Ectodermal cell (in vitro differentiated cells): Measurements from ENCODE around the gene SCYL1.

Experiments
- H3K27ac ChIP-seq: 2 replicates; pipeline ENCODE4 v1.7.0; 2013; ENCODE audit warnings: mild to moderate bottlenecking, low read depth, low read length; ENCODE audit not compliant: insufficient read depth, poor library complexity, severe bottlenecking
- H3K27me3 ChIP-seq: 2 replicates; pipeline ENCODE4 v1.7.0; 2013; ENCODE audit warnings: mild to moderate bottlenecking, low read length; ENCODE audit not compliant: insufficient read depth, control insufficient read depth, poor library complexity, severe bottlenecking
- H3K36me3 ChIP-seq: one replicate; pipeline ENCODE4 v1.7.0; 2013; ENCODE audit warnings: low read length; ENCODE audit not compliant: control insufficient read depth, insufficient read depth
- H3K4me1 ChIP-seq: one replicate; pipeline ENCODE4 v1.7.0; 2013; ENCODE audit warnings: low read length; ENCODE audit not compliant: control insufficient read depth, insufficient read depth
- H3K4me3 ChIP-seq: 2 replicates; pipeline ENCODE4 v1.7.0; 2013; ENCODE audit warnings: low read depth, low read length, control low read depth; ENCODE audit not compliant: insufficient read depth
- H3K9me3 ChIP-seq: 2 replicates; pipeline ENCODE4 v1.7.0; 2013; ENCODE audit warnings: mild to moderate bottlenecking, low read length, moderate library complexity; ENCODE audit not compliant: control insufficient read depth
- WGBS, 2 experiments: methylation state at CpG; one replicate each; pipeline ENCODE4 v1.1.7; 2013; ENCODE audit warnings: missing lambda C conversion rate in 2 of 2; 5-methylcytosine and 5-hydroxymethylcytosine counted together

The SCYL1 gene

DNA sequence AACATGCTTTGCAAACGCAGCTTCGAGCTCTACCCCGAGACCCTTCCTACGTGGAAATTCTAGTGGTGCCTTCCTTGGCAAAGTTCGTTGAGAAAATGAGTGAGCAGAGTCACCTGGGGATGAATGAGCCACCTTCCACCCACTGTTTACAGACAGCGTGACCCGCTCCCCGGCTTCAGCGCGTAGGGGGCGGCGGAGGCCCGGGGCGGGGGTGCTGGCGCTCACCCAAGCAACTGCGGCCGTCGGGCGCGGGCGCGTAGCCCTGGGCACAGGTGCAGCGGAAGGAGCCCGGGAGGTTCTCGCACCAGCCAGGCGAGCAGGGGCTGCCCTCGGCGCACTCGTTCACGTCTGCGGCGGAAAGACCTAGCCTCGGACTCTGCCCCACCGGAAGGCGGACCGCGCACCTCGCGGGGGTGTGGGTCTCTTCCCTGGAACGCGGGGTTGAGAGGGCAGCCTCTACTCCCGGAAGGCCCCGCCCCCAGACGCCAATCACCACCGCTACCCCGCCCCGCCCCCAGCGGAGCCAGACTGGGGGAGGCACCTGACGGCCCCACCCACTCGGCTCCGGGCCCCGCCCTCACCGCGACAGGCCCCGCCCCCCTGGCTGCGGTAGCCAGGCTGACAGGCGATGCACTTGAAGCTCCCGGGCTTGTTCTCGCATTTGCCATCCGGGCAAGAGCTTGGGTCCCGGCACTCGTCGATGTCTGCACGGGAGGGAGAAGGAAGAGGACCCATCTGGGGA is 21.5 kb downstream of the SCYL1 start:
- no peaks in the 10 kb centered on the region for H3K4me1 ChIP-seq

DNA sequence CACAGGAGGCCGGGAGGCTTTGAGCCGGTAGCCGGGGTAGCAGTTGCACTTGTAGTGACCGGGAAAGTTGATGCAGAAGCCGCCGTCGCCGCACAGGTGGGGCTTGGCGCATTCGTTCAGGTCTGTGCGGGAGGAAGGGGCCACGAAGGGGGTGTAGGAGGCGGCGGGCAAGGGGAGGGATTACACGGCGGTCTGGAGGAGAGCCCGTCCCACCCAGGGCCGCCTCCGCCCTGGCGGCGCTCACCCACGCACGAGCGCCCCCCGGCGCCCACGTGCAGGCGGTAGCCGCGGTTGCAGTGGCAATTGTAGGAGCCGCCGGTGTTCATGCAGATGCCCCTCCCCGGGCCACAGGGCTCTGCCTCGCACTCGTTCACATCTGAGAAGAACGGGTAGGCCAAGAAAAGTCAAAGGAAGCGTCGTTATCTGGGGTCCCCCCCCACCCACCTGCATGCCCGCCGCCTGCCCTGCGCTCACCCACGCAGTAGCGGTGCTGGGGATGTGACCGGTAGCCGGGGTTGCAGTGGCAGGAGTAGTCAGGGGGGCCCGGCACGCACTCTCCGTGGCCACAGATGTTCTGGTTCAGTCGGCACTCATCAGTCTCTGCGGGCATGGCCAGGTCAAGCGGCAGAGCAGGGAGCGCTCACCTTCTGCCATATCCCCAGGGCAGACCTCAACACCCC is 22.7 kb downstream of the SCYL1 start:
- Histone ChIP-seq H3K27me3 (peaks cover 67% of the 10 kb centered on the region), H3K36me3 (no peaks in the 10 kb centered on the region), H3K9me3 (no peaks in the 10 kb centered on the region), H3K4me1 (peaks cover 2% of the 10 kb centered on the region), H3K4me3 (no peak overlapping the region), H3K27ac (no peak overlapping the region)
- 60 to 65% methylated on average over 52 of the region's 52 CpGs for WGBS, 2 experiments

More for the DNA sequence above, 21.5 kb downstream of the SCYL1 start:
- no peak overlapping the region for H3K27ac ChIP-seq
- no peaks in the 10 kb centered on the region for H3K36me3 ChIP-seq
- peaks cover 71% of the 10 kb centered on the region for H3K27me3 ChIP-seq
- peak overlapping the region; percentile 42 for H3K4me3 ChIP-seq
- no peaks in the 10 kb centered on the region for H3K9me3 ChIP-seq
- WGBS, 2 experiments, result 4% methylated on average over 64 of the region's 64 CpGs

DNA sequence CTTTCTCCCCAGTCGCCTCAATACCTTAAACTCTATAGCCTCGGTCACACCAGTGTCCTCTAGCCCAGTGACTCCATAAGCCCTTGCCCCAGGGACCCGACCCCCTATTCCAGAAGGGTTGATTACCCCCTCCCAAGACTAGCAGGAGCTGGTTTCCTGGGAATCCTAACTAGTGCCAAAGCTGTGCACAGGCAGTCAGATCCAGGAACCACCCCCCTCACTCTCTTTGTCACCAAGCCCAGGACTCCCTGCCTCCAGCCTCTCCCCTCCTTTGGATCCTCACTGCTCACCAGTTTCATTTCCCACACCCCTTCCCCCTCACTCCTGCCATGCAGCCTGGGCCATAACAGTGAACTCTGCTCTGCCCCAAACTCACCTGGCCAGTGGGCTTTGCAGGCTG is 23.5 kb downstream of the SCYL1 start:
- no peak overlapping the region for H3K27ac ChIP-seq
- WGBS, 2 experiments, result 89 to 90% methylated on average over 3 of the region's 3 CpGs
- H3K4me3 ChIP-seq, result no peak overlapping the region
- peaks cover 66% of the 10 kb centered on the region for H3K27me3 ChIP-seq
- H3K36me3 ChIP-seq, result no peaks in the 10 kb centered on the region
- H3K4me1 ChIP-seq, result peaks cover 5% of the 10 kb centered on the region
- H3K9me3 ChIP-seq, result no peaks in the 10 kb centered on the region

DNA sequence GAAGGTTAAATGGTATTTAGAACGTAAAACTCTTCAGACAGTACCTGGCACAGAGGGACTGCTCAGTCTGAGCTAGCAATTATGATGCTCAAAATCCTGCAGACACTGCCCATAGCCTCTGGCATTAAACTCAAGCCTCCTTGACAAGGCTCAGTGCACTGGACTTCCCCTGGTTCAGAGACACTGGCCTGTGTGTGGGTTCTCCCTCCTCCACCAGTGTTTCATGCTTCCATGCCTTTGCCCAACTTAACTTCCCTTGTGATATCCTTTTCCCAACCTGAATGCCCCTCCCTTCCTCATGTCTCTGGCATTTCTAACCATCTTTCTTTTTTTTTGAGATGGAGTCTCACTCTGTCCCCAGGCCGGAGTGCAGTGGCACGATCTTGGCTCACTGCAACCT is 24.2 kb downstream of the SCYL1 start:
- Histone ChIP-seq H3K4me1 (peaks cover 12% of the 10 kb centered on the region), H3K27ac (no peak overlapping the region), H3K36me3 (no peaks in the 10 kb centered on the region), H3K9me3 (no peaks in the 10 kb centered on the region), H3K27me3 (peaks cover 65% of the 10 kb centered on the region), H3K4me3 (no peak overlapping the region)
- 88 to 95% methylated on average over 3 of the region's 3 CpGs for WGBS, 2 experiments

DNA sequence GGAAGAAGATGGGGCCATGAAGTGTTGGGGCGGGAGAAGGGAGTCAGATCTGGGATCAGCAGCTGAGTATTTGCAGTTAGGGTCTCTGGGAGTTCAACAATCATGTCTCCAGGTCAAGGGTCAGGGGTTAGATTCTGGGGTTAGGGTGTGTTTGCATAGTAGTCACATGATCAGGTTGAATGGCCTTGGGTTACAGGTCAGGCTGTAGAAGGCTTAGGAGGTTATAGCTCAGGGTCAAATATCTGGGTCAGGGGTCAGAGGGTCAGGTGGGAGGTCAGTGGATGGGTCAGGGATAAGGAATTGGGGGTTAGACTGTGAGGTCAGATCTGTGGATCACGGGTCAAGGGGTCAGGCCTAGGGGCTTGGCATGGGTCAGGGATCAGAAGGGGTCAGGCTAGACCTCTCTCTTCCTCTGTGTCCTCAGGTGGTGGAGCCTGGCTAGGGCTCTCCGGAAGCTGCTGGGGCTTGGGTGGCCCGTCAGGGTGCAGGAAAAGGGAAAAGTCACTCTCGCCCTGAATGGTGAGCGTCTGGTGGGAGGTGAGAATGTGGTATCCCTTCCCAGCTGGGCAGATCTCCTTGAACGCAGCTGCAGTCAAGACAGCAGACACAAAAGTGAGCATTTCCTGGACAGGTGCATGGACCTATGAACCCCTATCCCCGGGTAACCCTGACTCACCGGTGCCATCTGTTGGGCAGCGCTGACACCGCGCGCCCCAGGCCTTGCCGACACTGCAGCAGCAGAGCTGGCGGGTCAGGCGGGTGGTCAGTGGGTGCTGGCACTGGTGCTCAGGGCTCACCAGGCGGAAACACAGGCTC is 26.9 kb downstream of the SCYL1 start:
- peaks cover 28% of the 10 kb centered on the region for H3K4me1 ChIP-seq
- 59% methylated on average over 17 of the region's 17 CpGs for WGBS, 2 experiments
- no peak overlapping the region for H3K4me3 ChIP-seq
- H3K27ac ChIP-seq, result no peak overlapping the region
- H3K27me3 ChIP-seq, result peaks cover 55% of the 10 kb centered on the region
- H3K9me3 ChIP-seq, result no peaks in the 10 kb centered on the region
- no peaks in the 10 kb centered on the region for H3K36me3 ChIP-seq

DNA sequence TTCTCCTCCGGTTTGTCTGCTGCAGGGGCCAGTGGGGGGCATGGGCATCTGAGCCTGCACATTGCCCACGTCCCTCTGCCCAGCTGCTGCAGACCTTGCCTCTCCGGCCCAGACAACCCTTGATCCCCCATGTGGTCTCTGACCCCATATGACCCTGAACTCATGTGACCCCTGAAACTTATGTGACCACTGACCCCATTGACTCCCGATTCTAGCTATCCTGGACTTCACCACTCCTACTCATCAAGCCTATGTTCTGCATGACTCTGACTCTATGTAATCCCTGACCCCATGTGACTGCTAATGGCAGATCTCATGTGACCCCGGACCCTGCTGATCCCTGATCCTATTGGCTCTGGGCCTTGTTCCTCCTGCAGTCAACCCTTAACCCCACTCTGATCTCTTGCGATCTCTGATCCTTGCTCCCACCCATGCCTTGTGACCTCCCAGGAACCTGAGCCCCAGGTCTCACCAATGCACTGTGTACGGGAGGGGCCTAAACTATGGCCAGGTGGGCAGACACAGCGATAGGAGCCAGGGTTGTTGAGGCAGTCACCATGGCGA is 27.6 kb downstream of the SCYL1 start:
- Histone ChIP-seq H3K36me3 (no peaks in the 10 kb centered on the region), H3K27ac (no peak overlapping the region), H3K27me3 (peaks cover 55% of the 10 kb centered on the region), H3K9me3 (no peaks in the 10 kb centered on the region), H3K4me1 (peaks cover 32% of the 10 kb centered on the region), H3K4me3 (no peak overlapping the region)
- 85% methylated on average over 9 of the region's 9 CpGs for WGBS, 2 experiments

DNA sequence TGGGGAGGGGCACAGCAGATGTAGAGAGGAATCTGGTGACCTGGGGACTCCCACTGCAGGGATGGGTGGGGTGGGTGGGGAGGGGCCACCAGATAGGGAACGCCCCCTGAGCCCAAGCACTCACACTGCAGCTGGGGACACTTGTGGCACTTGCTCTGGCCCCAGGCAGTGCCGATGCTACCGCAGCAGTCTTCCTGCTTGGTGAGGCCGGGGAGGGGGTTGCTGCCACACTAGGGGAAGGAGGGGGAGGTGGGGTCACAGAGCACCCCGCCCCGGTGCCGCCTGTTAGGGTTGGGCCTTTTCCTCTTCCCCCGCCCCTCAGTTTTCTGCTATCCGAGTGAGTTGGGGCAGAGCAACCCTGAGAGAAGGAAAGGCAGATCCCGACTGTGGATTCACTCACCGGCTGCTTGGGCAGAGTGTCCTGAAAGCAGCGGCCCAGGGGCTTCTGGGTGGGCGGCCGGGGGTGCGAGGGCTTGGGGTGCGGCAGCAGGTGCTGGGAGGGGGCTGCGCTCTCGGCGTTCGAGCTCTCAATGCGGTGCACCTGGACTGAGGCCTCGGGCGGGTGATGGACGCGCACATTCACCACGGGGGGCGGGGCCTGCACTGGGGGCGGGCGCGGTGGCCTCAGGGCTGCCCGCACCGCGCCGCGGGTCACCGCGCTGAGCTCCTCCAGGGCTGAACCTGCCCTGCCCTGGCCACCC is 28.6 kb downstream of the SCYL1 start:
- Histone ChIP-seq H3K4me1 (peaks cover 32% of the 10 kb centered on the region), H3K9me3 (no peaks in the 10 kb centered on the region), H3K36me3 (no peaks in the 10 kb centered on the region), H3K4me3 (peak overlapping the region; percentile 20), H3K27ac (no peak overlapping the region), H3K27me3 (peaks cover 46% of the 10 kb centered on the region)
- WGBS, 2 experiments, result 20 to 21% methylated on average over 37 of the region's 37 CpGs

DNA sequence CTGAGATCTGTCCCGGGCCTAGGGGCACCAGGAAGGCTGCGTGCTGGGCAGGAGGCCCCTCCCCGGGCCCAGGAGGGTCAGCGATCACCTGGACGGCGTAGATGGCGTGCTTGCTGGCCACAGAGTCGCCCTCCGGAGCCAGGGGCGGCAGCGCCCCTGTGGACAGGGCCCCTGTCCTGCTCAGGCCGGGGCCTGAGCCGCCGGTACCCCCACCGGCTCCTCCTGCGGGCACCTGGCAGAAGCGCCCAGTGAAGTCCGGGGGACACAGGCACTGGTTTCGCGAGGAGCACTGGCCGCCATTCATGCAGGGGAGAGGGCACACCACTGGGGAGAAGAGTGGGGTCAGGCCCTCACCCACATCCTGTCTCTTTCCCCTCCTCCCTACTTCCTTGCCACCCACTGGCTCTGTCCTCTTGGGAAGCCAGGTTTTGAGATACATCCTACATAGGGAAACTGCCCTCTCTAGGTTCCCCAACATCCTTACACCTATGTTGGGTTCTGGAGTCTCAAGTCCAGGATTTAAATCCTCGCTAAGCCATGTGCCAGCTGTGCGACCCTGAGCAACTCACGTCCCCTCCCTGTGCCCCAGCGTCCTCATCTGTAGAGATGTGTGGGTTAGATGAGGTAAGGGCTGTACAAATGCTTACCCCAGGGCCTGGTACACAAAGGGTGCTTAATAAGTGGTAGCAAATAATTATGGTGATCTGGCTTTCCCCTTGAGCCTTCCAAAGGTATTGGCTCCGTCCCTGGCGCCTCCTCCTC is 29.4 kb downstream of the SCYL1 start:
- Histone ChIP-seq H3K27me3 (peaks cover 42% of the 10 kb centered on the region), H3K27ac (no peak overlapping the region), H3K4me1 (peaks cover 39% of the 10 kb centered on the region), H3K4me3 (peak overlapping the region; percentile 20), H3K36me3 (no peaks in the 10 kb centered on the region), H3K9me3 (no peaks in the 10 kb centered on the region)
- 84 to 85% methylated on average over 27 of the region's 27 CpGs for WGBS, 2 experiments

DNA sequence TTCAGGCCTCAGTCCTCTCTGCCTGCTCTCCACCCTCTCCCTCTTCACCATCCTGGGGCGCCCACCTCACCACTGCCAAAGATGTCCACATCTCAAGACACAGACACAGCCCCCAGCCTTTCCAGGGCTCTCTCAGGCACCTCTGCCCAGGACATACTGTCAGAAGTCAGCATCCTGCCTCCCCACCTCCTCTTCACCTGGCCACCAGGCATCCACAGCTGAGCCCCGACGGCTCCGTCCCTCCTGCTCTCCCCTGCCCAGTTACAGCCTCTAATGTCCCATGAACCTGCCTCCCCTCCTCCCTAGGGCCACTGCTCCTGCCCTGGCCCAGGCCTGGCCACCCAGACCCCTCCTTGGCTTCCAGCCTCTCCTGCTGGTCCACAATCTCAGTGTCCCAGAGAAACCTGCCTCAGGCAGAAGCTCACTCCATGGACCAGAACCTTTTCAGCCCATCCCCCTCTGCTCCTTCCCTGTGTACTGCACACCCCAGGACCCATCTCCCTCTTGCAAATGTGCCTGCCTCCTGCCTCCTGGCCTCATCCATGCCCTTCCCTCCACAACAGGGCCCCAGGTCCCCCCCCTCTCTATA is 30.1 kb downstream of the SCYL1 start:
- Histone ChIP-seq H3K27me3 (peaks cover 45% of the 10 kb centered on the region), H3K36me3 (no peaks in the 10 kb centered on the region), H3K4me3 (no peak overlapping the region), H3K9me3 (no peaks in the 10 kb centered on the region), H3K4me1 (peaks cover 45% of the 10 kb centered on the region), H3K27ac (no peak overlapping the region)
- 91 to 92% methylated on average over 4 of the region's 4 CpGs for WGBS, 2 experiments
